ENCODE measurements around the gene ZNF418.

DNA sequence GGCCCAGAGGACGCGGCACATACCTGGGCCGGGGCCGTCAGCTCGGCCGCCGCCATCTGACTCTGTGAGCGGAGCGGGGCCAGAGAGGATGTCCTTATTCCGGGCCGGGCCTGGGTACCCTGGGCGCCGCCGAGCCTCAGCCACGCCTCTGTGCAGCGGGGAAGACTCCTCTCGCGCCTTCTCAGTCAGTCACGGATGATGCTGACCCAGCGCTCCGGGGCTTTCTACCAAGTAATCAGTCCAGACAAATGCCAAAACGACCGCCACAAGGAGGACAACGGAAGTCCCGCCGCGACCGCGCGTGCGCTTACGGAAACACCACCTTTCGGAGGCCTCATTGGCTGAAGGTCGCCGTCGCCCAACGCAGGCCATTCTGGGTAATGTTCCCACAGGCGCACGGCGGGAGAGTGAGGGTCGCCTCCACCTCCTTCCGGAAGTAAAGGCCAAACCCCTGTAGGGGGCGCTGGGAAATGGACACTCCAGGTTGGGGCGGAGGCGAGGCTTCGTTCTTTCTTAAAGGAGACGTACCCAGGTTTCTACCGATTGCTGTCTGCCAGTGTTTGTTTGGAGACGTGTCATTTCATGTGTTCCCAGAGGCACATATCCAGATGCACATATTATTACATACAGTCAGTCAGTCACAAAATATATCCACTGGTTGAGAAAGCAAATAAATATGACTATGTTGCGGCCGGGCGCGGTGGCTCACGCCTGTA, 12.4 kb upstream of the ZNF418 start, which contains the start of gene ZNF256:
- peak in 1 of 2 donors; percentile 23 for TF ChIP-seq POLR2A (IDR thresholded peaks at IDR 0.05)
- TF ChIP-seq, protein P1, sequence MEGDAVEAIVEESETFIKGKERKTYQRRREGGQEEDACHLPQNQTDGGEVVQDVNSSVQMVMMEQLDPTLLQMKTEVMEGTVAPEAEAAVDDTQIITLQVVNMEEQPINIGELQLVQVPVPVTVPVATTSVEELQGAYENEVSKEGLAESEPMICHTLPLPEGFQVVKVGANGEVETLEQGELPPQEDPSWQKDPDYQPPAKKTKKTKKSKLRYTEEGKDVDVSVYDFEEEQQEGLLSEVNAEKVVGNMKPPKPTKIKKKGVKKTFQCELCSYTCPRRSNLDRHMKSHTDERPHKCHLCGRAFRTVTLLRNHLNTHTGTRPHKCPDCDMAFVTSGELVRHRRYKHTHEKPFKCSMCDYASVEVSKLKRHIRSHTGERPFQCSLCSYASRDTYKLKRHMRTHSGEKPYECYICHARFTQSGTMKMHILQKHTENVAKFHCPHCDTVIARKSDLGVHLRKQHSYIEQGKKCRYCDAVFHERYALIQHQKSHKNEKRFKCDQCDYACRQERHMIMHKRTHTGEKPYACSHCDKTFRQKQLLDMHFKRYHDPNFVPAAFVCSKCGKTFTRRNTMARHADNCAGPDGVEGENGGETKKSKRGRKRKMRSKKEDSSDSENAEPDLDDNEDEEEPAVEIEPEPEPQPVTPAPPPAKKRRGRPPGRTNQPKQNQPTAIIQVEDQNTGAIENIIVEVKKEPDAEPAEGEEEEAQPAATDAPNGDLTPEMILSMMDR (IDR thresholded peaks at IDR 0.05) = peak; percentile 38 to 70 (median 46)
